Loucy (cell line): ENCODE data around the gene MTX3.

Experiments
- EZH2phosphoT487 ChIP-seq: fragments of 200-600 bp; IDR thresholded peaks from 2 replicates; pipeline ENCODE4 v1.6.1; 2018; ENCODE audit warnings: antibody characterized with exemption, mild to moderate bottlenecking, moderate library complexity, borderline replicate concordance
- TF ChIP-seq, protein P1 (sequence below): fragments of 200-600 bp; sonication (generic); conservative IDR thresholded peaks from 2 replicates; pipeline ENCODE4 v1.5.1; 2014; ENCODE audit warnings: mild to moderate bottlenecking, antibody characterized with exemption, low read length

DNA sequence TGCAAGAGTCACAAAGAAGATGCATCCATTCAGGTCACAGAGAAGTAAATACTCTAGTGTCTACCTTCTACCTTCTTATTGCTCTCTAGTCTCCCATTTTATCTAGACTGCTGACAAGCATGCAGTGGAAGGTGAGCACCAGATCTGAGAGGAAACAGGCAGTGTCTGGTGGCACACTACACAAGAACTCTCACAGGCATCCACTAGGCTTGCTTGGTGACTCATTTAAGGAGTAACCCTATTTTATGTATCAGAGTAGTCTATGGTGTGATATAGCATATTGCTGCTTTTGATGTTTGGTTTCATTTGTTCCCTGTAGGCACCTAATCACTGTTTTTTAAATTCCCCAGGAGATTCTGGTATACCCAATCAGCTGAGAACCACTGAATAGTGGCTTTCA is 42.5 kb upstream of the MTX3 start:
- TF ChIP-seq, protein P1, sequence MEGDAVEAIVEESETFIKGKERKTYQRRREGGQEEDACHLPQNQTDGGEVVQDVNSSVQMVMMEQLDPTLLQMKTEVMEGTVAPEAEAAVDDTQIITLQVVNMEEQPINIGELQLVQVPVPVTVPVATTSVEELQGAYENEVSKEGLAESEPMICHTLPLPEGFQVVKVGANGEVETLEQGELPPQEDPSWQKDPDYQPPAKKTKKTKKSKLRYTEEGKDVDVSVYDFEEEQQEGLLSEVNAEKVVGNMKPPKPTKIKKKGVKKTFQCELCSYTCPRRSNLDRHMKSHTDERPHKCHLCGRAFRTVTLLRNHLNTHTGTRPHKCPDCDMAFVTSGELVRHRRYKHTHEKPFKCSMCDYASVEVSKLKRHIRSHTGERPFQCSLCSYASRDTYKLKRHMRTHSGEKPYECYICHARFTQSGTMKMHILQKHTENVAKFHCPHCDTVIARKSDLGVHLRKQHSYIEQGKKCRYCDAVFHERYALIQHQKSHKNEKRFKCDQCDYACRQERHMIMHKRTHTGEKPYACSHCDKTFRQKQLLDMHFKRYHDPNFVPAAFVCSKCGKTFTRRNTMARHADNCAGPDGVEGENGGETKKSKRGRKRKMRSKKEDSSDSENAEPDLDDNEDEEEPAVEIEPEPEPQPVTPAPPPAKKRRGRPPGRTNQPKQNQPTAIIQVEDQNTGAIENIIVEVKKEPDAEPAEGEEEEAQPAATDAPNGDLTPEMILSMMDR: no peak
- no peak for TF ChIP-seq EZH2phosphoT487
